ENCODE data around the gene ALOX12B. TPM values are rescaled to one million over a fixed set of nuclear protein-coding genes. Genes with fewer than 3 reads are reported as not detected.

ALOX12B gene
- total RNA-seq, 1 donor from 2014 or later, result not detected

DNA sequence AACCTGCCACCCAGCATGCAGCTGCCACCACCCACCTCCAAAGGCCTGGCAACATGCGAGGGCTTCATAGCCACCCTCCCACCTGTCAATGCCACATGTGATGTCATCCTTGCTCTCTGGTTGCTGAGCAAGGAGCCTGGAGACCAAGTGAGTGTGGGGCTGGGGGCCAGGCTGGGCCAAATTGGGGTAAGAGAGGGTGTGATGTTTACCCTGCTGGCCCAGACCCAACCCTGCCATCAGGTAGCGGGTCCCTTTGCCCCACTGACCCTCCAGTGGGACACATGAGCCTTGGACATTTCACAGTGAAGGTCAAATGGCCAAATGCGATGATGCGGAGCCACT lies 39.8 kb downstream of the ALOX12B start:
- Histone ChIP-seq H3K9ac (ENCODE audit: low read depth in 1 of 3, low read length in 3 of 3) (no peak overlapping the region), H3K9me3 (ENCODE audit: control insufficient read depth in 3 of 3, low read length in 3 of 3) (no peaks in the 10 kb centered on the region), H3K4me3 (ENCODE audit: low read length in 3 of 3) (no peak overlapping the region), H3K27me3 (ENCODE audit: control insufficient read depth in 3 of 3, insufficient read depth in 3 of 3, low read length in 3 of 3) (peaks cover 0 to 29% (median 23%) of the 10 kb centered on the region in 3 donors), H3K27ac (ENCODE audit: low read depth, low read length) (no peak overlapping the region), H3K36me3 (ENCODE audit: control insufficient read depth in 3 of 3, insufficient read depth in 3 of 3, low read length in 3 of 3) (no peaks in the 10 kb centered on the region), H3K4me1 (ENCODE audit: control insufficient read depth in 3 of 3, insufficient read depth in 3 of 3, low read length in 3 of 3) (no peaks in the 10 kb centered on the region)

DNA sequence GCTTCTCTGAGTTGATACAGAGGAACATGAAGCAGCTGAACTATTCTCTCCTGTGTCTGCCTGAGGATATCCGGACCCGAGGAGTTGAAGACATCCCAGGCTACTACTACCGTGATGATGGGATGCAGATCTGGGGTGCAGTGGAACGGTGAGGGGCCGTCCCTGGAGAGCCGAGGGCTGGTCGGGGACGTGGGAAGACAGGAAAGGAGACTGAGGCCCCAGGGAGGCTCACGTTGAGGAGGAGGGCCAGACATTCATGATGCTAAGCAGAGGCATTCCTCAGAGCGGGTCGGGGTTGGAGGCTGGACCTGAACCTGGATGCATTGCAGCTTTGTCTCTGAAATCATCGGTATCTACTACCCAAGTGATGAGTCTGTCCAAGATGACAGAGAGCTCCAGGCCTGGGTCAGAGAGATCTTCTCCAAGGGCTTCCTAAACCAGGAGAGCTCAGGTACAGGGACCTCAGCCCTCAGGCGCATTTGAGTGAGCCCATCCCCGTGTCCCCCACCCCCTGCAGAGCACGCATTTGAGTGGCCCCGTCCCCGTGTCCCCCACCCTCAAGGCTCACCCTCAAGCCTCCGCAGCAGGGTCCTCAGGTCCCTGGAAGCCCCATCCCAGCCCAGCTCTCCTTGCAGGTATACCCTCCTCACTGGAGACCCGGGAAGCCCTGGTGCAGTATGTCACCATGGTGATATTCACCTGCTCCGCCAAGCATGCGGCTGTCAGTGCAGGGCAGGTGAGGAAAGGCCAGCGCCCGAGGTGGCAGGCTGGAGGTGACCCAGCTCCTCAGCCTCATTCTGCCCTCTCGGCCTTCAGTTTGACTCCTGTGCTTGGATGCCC lies 40.4 kb downstream of the ALOX12B start:
- no peak overlapping the region for H3K4me3 ChIP-seq (ENCODE audit: low read length in 3 of 3)
- H3K4me1 ChIP-seq (ENCODE audit: control insufficient read depth in 3 of 3, insufficient read depth in 3 of 3, low read length in 3 of 3), result no peaks in the 10 kb centered on the region
- H3K9me3 ChIP-seq (ENCODE audit: control insufficient read depth in 3 of 3, low read length in 3 of 3), result no peaks in the 10 kb centered on the region
- H3K27ac ChIP-seq (ENCODE audit: low read depth, low read length), result no peak overlapping the region
- H3K27me3 ChIP-seq (ENCODE audit: control insufficient read depth in 3 of 3, insufficient read depth in 3 of 3, low read length in 3 of 3), result peaks cover 0 to 26% (median 23%) of the 10 kb centered on the region in 3 donors
- H3K36me3 ChIP-seq (ENCODE audit: control insufficient read depth in 3 of 3, insufficient read depth in 3 of 3, low read length in 3 of 3), result no peaks in the 10 kb centered on the region
- no peak overlapping the region for H3K9ac ChIP-seq (ENCODE audit: low read depth in 1 of 3, low read length in 3 of 3)

DNA sequence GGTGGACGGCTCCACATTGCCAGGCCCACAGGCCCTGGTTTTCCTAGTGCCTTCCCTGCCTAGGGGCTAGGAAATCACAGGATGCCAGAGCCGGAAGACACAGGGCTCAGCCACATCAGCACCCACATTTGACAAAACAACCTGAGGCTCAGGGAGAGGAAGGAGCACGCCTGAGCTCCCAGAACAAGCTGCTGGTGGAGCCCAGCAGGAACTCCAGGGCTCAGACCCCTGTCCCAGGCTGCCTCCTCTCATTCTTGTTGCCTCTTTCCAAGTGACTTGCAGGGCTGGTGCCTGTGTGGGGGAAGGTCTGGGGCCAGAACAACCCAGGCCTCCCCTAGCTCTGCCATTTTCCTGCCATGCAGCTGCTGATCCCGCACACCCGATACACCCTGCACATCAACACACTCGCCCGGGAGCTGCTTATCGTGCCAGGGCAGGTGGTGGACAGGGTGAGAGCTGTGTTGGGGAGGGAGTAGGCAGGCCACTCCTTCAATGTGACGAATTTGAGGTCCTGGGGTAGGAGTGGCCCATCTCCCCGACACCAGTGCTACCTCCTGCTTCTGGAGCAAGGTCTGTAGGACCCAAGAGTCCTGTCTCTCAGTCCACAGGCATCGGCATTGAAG lies 41.1 kb downstream of the ALOX12B start:
- H3K9ac ChIP-seq (ENCODE audit: low read depth in 1 of 3, low read length in 3 of 3), result no peak overlapping the region
- H3K9me3 ChIP-seq (ENCODE audit: control insufficient read depth in 3 of 3, low read length in 3 of 3), result no peaks in the 10 kb centered on the region
- no peak overlapping the region for H3K27ac ChIP-seq (ENCODE audit: low read depth, low read length)
- no peak overlapping the region for H3K4me3 ChIP-seq (ENCODE audit: low read length in 3 of 3)
- H3K36me3 ChIP-seq (ENCODE audit: control insufficient read depth in 3 of 3, insufficient read depth in 3 of 3, low read length in 3 of 3), result no peaks in the 10 kb centered on the region
- H3K27me3 ChIP-seq (ENCODE audit: control insufficient read depth in 3 of 3, insufficient read depth in 3 of 3, low read length in 3 of 3), result peaks cover 0 to 24% (median 23%) of the 10 kb centered on the region in 3 donors
- H3K4me1 ChIP-seq (ENCODE audit: control insufficient read depth in 3 of 3, insufficient read depth in 3 of 3, low read length in 3 of 3), result no peaks in the 10 kb centered on the region

DNA sequence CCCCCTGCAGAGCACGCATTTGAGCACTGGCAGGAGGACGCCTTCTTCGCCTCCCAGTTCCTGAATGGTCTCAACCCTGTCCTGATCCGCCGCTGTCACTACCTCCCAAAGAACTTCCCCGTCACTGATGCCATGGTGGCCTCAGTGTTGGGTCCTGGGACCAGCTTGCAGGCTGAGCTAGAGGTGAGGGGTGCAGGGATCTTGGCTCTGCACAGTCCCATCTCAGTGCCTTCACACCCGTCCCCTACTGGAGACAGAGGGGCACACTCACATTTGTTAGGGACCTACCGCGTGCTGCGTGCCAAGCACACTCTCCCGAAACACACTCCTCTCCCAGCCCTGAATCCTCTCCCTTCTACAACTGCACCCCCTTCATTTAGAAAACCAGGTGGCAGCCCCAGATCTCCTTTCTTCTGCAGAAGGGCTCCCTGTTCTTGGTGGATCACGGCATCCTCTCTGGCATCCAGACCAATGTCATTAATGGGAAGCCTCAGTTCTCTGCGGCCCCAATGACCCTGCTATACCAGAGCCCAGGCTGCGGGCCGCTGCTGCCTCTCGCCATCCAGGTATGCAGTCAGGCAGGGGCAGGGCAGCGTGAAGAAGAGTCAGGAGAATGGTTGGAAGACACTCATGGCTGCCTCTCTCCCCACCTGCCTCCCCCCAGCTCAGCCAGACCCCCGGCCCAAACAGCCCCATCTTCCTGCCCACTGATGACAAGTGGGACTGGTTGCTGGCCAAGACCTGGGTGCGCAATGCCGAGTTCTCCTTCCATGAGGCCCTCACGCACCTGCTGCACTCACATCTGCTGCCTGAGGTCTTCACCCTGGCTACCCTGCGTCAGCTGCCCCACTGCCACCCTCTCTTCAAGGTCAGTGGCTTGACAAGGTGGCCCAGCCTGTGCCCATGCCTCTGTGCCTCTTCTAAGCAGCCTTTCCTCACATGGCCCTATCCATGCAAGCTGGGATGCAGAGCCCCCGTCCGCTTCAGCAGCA lies 42.4 kb downstream of the ALOX12B start:
- peaks cover under 1 to 25% (median 24%) of the 10 kb centered on the region in 3 donors for H3K27me3 ChIP-seq (ENCODE audit: control insufficient read depth in 3 of 3, insufficient read depth in 3 of 3, low read length in 3 of 3)
- peaks cover 0 to 5% (median 0%) of the 10 kb centered on the region in 3 donors for H3K4me1 ChIP-seq (ENCODE audit: control insufficient read depth in 3 of 3, insufficient read depth in 3 of 3, low read length in 3 of 3)
- H3K27ac ChIP-seq (ENCODE audit: low read depth, low read length), result no peak overlapping the region
- no peak overlapping the region for H3K9ac ChIP-seq (ENCODE audit: low read depth in 1 of 3, low read length in 3 of 3)
- no peak overlapping the region for H3K4me3 ChIP-seq (ENCODE audit: low read length in 3 of 3)
- no peaks in the 10 kb centered on the region for H3K9me3 ChIP-seq (ENCODE audit: control insufficient read depth in 3 of 3, low read length in 3 of 3)
- no peaks in the 10 kb centered on the region for H3K36me3 ChIP-seq (ENCODE audit: control insufficient read depth in 3 of 3, insufficient read depth in 3 of 3, low read length in 3 of 3)

DNA sequence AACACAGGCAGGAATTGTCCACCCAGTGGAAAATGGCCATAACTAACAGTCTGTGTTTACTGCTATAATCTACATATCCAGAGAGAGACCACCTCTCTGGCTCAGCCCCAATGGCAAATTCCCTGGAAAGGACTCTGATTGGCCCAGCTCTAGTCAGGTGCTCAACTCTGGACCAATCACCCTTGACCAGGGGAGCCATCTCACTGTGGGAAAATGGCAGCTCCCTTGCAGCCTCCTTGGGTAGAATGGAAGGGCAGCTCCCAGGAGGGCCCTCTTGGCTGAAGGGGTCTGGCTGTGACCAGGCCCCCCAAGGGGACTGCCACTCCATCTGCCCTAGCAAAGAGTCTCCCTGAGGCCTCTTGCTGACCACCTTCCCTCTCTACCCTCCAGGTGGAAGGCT lies 45.5 kb downstream of the ALOX12B start:
- H3K4me1 ChIP-seq (ENCODE audit: control insufficient read depth in 3 of 3, insufficient read depth in 3 of 3, low read length in 3 of 3), result peaks cover 0 to 9% (median 0%) of the 10 kb centered on the region in 3 donors
- peaks cover 11 to 37% (median 37%) of the 10 kb centered on the region in 3 donors for H3K27me3 ChIP-seq (ENCODE audit: control insufficient read depth in 3 of 3, insufficient read depth in 3 of 3, low read length in 3 of 3)
- H3K4me3 ChIP-seq (ENCODE audit: low read length in 3 of 3), result no peak overlapping the region
- H3K9me3 ChIP-seq (ENCODE audit: control insufficient read depth in 3 of 3, low read length in 3 of 3), result no peaks in the 10 kb centered on the region
- H3K27ac ChIP-seq (ENCODE audit: low read depth, low read length), result no peak overlapping the region
- no peaks in the 10 kb centered on the region for H3K36me3 ChIP-seq (ENCODE audit: control insufficient read depth in 3 of 3, insufficient read depth in 3 of 3, low read length in 3 of 3)
- no peak overlapping the region for H3K9ac ChIP-seq (ENCODE audit: low read depth in 1 of 3, low read length in 3 of 3)

DNA sequence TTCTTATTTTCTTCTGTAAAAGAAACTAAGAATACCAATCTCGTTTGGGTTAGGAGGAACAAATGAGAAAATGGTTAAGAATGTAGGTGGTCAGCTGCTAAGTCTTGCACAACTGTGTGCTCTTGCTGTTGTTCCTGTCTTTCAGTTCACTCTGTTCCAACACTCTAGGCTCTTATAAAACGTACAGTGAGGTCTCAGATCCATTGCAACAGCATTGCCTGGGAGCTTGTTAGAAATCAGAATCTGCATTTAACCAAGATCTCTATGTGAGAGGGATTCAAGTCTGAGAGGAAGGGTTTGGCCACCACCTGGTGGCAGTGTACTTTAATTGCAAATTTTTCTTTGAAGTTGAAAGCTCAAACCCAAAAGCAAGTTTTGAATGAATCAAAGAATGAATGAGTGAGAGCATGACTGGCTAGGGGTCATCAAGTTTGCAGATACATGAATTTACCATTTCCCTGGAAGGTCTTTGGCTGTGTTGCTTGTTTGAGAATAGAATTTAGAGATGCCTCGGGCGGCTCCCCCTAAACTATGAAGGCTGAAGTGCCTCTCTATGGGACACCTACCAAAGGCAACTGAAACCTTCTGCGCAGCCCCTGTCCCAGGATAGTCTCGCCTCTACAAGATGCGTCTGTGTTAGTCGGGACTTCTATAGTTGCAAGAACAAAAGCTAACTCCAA lies 46.1 kb downstream of the ALOX12B start:
- no peak overlapping the region for H3K27ac ChIP-seq (ENCODE audit: low read depth, low read length)

DNA sequence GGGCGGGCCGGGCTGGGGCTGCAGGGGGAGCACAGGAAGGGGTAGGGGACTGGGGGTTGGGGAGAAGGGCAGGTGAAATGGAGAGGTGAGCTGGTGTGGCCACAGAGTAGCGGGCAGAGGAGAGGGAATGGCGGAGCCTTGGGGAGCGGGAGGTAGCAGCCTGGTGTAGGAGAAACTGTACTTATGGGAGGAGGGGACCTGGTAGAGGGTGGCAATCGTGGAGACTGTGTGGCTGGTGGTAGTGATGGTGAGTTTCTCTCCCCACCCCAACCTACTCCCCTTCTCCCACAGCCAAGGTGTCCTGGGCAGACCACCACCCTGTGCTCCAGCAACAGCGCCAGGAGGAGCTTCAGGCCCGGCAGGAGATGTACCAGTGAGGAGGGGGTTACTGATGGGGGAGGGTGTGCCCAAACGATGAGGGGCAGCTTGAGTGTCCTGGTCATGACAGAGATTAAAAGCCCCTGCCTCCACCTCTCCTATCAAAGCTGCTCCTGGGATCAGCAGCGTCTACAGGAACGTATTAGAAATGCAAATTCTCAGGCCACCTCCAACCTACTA lies 47.8 kb downstream of the ALOX12B start:
- Histone ChIP-seq H3K36me3 (ENCODE audit: control insufficient read depth in 3 of 3, insufficient read depth in 3 of 3, low read length in 3 of 3) (no peaks in the 10 kb centered on the region), H3K9ac (ENCODE audit: low read depth in 1 of 3, low read length in 3 of 3) (no peak overlapping the region), H3K4me3 (ENCODE audit: low read length in 3 of 3) (no peak overlapping the region), H3K4me1 (ENCODE audit: control insufficient read depth in 3 of 3, insufficient read depth in 3 of 3, low read length in 3 of 3) (peaks cover 0 to 9% (median 0%) of the 10 kb centered on the region in 3 donors), H3K27ac (ENCODE audit: low read depth, low read length) (no peak overlapping the region), H3K27me3 (ENCODE audit: control insufficient read depth in 3 of 3, insufficient read depth in 3 of 3, low read length in 3 of 3) (peaks cover 11 to 21% (median 20%) of the 10 kb centered on the region in 3 donors), H3K9me3 (ENCODE audit: control insufficient read depth in 3 of 3, low read length in 3 of 3) (no peaks in the 10 kb centered on the region)

More for the DNA sequence above, 46.1 kb downstream of the ALOX12B start:
- no peak overlapping the region for H3K9ac ChIP-seq (ENCODE audit: low read depth in 1 of 3, low read length in 3 of 3)
- H3K36me3 ChIP-seq (ENCODE audit: control insufficient read depth in 3 of 3, insufficient read depth in 3 of 3, low read length in 3 of 3), result no peaks in the 10 kb centered on the region
- peaks cover 0 to 9% (median 0%) of the 10 kb centered on the region in 3 donors for H3K4me1 ChIP-seq (ENCODE audit: control insufficient read depth in 3 of 3, insufficient read depth in 3 of 3, low read length in 3 of 3)
- H3K4me3 ChIP-seq (ENCODE audit: low read length in 3 of 3), result no peak overlapping the region
- no peaks in the 10 kb centered on the region for H3K9me3 ChIP-seq (ENCODE audit: control insufficient read depth in 3 of 3, low read length in 3 of 3)
- H3K27me3 ChIP-seq (ENCODE audit: control insufficient read depth in 3 of 3, insufficient read depth in 3 of 3, low read length in 3 of 3), result peaks cover 11 to 31% (median 31%) of the 10 kb centered on the region in 3 donors

DNA sequence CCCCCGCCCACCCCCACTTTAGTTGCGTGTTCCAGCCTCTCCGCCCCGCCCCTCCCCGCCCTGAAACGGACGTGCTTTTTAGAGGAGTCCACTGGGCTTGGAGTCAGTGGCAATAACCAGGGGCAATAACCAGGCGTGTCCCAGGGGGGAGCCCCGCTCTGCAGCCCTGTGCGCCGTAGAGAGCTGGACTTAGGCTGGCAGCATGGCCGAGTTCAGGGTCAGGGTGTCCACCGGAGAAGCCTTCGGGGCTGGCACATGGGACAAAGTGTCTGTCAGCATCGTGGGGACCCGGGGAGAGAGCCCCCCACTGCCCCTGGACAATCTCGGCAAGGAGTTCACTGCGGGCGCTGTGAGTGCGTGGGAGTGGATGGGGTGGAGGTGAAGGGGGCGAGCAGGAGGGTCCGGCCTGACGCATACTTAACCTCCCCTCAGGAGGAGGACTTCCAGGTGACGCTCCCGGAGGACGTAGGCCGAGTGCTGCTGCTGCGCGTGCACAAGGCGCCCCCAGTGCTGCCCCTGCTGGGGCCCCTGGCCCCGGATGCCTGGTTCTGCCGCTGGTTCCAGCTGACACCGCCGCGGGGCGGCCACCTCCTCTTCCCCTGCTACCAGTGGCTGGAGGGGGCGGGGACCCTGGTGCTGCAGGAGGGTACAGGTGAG lies 48.4 kb downstream of the ALOX12B start, which contains the start of gene ALOX15B:
Gene ALOX15B, plus strand, starts transcription at position 106 of the 657 bp plus-strand sequence. Its CDS starts 97 bp downstream, at position 203.
- peak within 1 kb of the TSS in 1 of 3 donors; percentile 22 for H3K4me3 ChIP-seq (ENCODE audit: low read length in 3 of 3)
- no peak within 1 kb of the TSS for H3K27ac ChIP-seq (ENCODE audit: low read depth, low read length)
- H3K9me3 ChIP-seq (ENCODE audit: control insufficient read depth in 3 of 3, low read length in 3 of 3), result no peaks in the 10 kb centered on the region
- peak within 1 kb of the TSS in 1 of 3 donors; percentile 40 for H3K9ac ChIP-seq (ENCODE audit: low read depth in 1 of 3, low read length in 3 of 3)
- peaks cover 11 to 21% (median 20%) of the 10 kb centered on the region in 3 donors for H3K27me3 ChIP-seq (ENCODE audit: control insufficient read depth in 3 of 3, insufficient read depth in 3 of 3, low read length in 3 of 3)
- no peaks in the 10 kb centered on the region for H3K36me3 ChIP-seq (ENCODE audit: control insufficient read depth in 3 of 3, insufficient read depth in 3 of 3, low read length in 3 of 3)
- peaks cover 0 to 9% (median 0%) of the 10 kb centered on the region in 3 donors for H3K4me1 ChIP-seq (ENCODE audit: control insufficient read depth in 3 of 3, insufficient read depth in 3 of 3, low read length in 3 of 3)

All from skeletal muscle tissue (tissue), 4 donors.